GM10847 (cell line): ENCODE results near the gene FANCF.
A peak's percentile ranks its signal among the peaks of the same experiment; 100 is the strongest.

Experiments
- POLR2A ChIP-seq: IDR thresholded peaks from 2 replicates; pipeline ENCODE4 v1.6.1; 2011; ENCODE audit not compliant: insufficient read length; ENCODE audit errors: extremely low read depth

FANCF gene

DNA sequence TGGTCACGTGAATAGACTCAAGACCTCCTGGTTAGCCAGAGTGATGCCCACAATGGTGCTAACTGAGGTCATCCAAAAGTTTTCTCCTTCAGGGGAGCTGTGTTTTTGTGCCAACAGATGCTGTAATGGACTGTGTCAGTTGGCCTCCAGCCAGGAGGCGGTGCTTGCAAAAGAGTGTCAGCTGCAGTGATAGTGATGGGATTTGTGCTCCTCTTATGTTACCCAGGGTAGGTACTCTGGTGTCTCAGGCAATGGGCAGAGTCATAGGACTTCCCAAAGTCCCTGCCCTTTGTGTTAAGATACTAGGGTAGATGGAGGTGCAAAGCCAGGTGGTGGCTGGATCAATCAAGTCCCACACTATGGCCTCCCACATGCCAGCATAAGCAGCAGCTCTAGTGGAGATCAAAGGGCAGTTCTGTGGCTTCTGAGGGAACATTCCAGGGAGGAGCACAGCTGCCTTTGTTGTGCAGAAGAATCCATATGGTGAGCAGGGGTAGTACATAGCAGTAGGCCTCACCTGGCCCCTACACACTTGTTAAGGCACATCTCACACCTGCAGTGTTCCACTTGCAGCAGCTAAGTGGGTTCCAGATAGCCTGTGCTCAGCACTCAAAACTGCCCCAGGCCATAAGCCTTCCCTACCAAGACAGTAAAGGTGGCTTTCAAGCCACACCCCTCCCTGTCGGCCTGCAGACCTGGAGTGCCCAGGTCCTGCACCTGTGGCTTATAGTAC lies 9.4 kb upstream of the FANCF start:
- TF ChIP-seq POLR2A: no peak

DNA sequence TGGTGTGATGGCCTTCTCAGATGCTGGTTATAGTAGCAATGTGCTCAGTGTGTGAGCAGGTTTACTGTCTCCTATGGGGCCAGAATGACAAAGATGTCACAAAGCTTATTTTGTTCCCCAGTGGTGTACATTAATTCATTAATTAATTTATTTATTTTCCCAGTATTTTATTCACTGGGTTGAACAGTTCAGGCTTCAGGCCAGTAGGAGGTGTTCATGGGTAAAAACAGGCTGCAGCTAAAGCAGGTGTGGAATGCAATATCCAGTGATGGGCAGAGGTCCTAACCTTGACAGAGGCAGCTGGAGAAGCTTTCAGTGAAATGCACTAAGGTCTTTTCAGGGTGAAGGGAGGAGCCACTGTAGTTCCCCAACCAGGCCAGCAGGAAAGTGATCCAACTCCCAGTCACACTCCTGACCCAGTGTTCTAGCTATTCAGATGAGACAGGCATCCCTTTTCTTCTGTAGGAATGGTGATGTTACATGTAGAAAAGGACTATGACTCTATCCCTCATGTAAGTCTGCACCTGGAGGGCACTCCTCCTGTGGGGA lies 7.8 kb upstream of the FANCF start:
- no peak for TF ChIP-seq POLR2A

DNA sequence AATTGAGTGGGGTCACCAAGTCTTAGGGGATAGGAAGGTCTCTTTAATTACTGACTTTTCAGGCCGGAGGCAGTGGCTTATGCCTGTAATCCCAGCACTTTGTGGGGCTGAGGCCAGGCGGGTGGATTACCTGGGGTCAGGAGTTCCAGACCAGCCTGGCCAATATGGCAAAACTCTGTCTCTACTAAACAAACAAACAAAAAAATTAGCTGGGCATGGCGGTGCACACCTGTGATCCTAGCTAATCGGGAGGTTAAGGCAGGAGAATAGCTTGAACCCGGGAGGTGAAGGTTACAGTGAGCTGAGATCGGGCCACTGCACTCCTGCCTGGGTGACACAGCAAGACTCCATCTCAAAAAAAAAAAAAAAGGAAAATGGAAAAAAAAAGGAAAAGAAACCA lies 1.8 kb upstream of the FANCF start:
- TF ChIP-seq POLR2A: no peak

DNA sequence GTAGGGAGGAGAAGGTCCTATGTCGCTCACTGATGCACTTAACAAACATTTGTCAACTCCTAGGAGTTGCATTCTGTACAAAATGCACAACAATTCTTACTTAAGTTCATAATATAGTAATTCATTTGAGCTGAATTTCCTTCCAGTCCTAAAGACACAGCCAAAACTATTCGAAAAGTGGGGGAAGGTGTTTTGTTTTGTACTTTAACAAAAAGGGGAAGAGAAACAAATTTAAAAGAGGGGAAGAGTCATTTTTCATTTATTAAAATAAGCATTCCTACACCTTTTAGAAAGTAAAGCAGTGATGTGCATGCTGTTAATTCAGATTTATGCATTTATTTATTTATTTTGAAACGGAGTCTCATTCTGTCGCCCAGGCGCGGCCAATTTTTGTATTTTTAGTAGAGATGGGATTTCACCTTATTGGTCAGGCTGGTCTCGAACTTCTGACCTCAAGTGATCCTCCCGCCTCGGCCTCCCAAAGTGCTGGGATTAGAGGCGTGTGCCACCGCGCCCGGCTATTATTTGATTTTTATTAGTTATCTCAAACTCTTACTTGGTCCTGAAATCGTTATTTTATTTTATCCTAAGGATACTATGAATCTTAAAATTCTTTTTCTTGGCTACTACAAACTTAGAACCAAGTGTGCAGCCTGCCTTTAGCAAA lies 1.1 kb upstream of the FANCF start:
- TF ChIP-seq POLR2A: no peak

DNA sequence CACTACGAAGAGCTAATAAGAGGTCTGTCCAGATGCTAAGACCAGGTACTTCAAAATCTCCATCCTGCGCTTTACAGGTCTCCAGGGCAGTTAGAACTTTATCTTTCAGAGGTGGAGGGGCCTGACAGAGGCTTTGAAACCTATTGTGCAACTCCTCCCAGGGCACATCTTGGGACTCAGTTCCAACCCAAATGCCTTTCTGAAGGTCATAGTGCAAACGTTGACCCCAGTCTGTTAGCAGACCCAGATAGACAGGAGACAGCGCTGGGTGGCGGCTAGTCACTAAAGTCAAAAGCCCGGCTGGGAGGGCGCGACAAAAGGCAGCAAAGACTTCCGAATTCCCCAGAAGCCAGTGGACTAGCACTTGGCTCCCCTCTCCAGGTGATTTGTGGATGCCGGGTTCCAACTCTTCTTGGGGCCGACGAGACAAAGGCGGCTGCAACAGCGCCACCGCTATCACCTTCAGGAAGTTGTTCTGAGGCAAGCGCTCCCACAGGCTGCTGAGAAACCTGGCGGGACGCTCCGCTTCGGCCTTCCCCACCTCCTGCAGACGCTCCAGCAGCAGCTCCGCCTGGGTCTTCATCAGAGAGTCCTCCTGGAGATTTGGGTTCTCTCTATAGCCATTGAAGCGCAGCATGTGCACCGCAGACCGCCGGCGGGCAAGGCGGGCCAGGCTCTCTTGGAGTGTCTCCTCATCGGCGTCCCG lies 728 bp downstream of the FANCF start:
- TF ChIP-seq POLR2A: peak; percentile 13

DNA sequence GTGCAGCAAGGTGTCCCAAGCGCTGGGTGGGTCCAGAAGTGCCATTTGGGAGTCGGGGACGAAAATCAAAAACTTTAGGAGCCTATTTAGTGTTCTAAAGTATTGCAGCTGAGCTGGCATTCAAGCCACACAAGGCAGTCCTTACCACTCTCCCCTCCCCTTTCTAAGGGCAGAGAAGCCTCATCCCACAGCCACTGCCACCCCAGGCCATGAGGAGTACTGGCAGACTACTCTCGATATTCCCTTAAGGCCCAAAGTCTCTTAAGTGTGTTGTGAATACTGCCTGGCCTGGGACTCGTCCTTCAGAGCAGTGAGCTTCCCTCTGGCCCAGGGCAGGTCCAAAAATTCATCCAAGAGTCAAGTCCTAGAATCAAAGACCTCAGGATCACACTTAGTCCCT lies 7.8 kb downstream of the FANCF start:
- TF ChIP-seq POLR2A: no peak

DNA sequence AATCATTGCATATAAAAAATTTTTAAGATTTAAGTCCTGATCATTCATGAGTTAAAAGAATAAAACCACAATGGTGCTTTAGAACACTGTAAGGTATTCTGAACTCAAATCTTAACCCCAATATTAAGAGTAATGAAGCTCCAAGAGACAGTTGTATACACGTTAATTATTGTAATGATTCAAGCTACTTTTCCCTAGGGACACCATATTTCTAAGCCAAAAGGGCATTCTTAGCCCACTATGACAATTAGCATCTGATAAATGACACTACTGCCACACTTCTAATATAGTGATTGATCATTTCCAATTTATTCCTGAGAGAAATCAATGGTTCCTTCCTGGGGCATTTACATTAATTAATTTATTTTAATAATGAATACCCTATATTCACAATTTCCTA lies 21.7 kb downstream of the FANCF start:
- no peak for TF ChIP-seq POLR2A

DNA sequence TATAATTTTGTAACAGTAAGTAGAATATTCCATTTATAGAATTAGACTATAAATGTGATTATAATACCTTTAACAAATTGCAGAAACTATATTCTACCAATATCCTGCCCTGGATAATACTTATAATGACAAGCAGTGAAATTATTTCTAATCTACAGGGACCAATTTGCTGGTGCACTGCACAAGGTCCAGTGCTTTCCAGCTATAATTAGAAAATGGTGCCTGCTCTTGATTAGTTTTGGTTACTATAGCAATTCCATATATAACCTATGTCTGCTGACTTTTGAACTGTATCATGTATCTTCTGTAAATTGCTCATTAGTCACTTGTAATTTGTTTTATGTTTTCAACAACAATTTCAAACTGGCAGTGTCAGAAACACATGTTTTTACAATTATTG lies 23.1 kb downstream of the FANCF start:
- TF ChIP-seq POLR2A: no peak

DNA sequence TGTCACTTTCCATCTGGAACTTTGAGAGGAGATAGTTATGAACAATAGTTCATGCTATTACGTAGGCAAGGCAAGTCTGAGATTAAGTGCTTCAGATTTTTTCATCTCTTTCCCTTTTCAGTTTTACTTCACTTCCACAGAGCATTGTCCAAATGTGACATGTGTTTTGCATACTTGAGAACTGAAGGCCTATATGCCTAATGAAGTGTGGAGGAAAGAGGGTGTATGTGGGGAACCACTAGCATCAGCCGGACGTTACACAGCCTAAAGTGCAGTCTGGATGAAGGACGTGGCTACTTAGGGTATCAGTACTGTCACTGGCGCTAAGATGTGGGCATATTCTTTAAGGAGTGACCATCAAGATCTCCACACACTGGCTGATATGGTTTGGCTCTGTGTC lies 26.2 kb downstream of the FANCF start:
- TF ChIP-seq POLR2A: no peak

DNA sequence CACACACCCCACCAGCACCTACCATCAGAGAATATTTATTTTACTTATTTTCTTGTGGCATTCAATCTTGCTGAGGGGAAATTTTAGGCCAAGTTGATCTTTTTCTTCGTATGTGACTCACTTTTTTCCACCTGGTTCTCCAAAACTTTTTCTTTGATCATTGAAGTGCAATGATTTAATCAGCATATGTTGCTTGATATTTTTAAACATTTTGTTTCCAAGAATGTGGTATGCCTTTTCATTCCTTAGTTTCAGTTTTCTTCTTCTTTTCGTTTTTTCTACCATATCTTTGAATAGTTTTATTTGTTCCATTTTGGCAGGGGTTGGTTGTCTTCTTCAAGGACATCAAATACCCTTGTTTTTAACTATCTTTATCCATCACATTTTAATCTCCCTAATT lies 28.6 kb downstream of the FANCF start:
- no peak for TF ChIP-seq POLR2A

DNA sequence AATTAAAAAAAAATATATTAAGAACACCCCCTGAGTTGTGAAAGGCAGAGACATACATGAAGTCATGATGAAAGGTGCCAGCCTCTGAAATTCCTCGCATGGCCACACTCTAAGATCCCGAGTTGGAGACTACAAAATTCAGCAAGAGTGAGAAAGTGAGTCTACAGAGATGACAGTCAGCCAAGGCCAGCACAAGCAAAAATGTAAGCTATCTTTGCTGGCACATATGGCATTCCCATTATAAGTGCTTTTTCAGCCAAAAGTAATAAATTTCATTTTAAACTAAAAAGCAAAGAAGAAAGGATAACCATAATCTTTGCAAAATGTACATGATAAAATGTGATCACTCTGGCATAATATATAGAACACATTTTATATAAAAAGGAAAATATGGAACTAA lies 40.6 kb downstream of the FANCF start:
- no peak for TF ChIP-seq POLR2A

DNA sequence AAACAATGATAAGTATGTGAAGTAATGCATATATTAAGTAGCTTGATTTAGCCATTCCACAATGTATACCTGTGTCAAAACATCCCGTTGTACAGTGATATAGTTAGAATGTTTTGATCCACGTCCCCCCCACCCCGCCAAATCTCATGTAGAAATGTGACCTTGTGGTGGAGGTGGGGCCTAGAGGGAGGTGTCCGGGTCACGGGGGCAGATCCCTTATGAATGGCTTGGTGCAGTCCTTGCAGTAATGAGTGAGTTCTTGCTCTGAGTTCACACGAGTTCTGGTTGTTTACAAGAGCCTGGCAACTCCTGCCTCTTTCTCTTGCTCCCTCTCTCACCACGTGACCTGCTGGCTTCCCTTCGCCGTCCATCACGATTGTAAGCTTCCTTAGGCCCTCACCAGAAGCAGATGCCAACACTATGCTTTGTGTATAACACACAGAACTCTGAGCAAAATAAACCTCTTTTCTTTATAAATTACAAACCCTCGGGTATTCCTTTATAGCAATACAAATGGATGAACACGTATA lies 41.6 kb downstream of the FANCF start:
- no peak for TF ChIP-seq POLR2A

DNA sequence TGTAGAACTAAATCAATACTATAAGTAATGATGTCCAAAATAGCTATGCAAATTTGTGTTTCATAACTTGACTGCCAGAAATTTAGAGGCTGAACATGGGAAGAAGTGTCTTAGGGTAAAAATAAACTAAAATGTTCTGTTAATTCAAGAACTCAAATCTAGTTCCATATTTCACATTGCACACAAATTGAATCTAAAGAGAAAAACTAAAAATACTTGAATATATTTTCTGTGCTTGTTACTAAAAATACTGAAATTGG lies 43.5 kb downstream of the FANCF start:
- TF ChIP-seq POLR2A: no peak

DNA sequence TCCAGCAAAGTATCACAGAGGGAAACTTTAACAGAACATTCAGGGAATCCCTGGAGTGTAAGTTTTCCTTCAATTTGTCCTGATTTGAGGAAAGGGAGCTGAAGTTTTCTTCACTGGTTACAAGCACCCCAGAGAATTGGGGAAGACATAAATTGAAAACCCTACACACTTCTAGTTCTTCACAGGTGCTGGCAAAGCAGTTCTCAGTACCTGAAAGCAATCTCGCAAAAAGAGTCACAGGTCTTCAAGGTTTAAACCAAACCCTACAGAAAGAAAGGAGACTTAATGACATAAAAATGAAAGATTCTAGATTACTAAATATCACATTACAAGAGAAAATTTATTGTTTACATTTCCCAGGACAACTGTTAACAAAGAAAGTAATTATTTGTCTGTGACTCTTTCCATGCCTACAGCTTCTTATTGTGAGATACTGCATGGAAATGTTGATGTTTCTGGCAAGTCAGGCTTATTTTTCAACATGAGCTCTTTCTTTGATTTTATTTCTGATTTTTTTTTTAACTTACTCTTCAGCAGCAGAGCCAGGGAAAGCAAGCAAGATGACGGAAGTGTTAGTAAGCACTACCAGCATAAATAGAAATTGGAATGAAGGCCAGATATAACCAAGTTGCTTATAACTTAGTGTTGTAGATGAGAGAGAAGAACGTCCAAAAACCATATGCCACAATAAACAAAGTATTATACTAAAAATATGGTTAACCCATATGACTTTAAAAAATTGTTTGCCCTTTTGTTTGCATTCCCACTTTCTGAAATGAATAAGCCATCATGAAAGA lies 44.1 kb downstream of the FANCF start:
- TF ChIP-seq POLR2A: no peak

DNA sequence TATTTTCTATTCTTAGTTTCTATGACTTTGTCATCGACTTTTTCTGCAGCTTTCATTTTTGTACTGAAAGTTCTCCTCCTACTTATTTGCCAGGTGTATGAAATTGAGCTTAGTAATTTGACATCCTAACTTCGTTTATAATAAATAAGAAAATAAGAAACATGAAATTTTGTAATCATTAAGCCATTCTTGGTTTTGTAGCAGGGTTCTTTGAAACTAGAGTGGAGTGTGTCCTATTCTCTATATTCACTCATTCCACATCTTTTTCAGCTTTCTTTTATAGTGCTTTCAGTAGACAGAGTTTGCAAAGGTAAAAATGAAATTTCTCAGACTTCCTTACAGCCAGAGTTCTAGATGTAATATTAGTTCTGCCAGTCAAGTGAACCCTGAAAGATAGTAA lies 47.8 kb downstream of the FANCF start:
- no peak for TF ChIP-seq POLR2A
